Fibroblast of villous mesenchyme (primary cell): Measurements from ENCODE around the gene NFIA. TPM values are rescaled to one million over a fixed set of nuclear protein-coding genes. Genes with fewer than 3 reads are reported as not detected.
"Not testable (repeated sequence)": the region's sequence is repeated elsewhere in the genome, so short reads cannot be mapped to it uniquely, and the experiment has no call there.

Source experiments
- DNase-seq: peaks from one replicate; pipeline ENCODE4 v3.0.0-alpha.2; 2010; ENCODE audit warnings: low read depth
- H3K4me3 ChIP-seq: 2 replicates; pipeline ENCODE4 v1.5.1; 2011; ENCODE audit warnings: low read depth, mild to moderate bottlenecking, low read length
- CTCF ChIP-seq: IDR thresholded peaks from 2 replicates; pipeline ENCODE4 v1.5.1; 2012; ENCODE audit warnings: low read depth, mild to moderate bottlenecking, low read length; ENCODE audit not compliant: insufficient read depth
- total RNA-seq: library from RNA; depleted of rRNA; stranded (reverse); fragments of >200 nt; gene quantifications from 2 replicates; pipeline ENCODE4 v1.2.3, GENCODE V29; 2012

Gene NFIA
- total RNA-seq, 1 donor, result 10.4 TPM

GRCh38 chr1:61459345-61459744, 377.0 kb downstream of the NFIA start:
- no peak for DNase-seq
- no peak overlapping the region for H3K4me3 ChIP-seq
- no peak for TF ChIP-seq CTCF

- no peak overlapping the region for H3K4me3 ChIP-seq
- no peak for TF ChIP-seq CTCF
Observed at GRCh38 chr1:61460191-61460590, 377.8 kb downstream of the NFIA start.

GRCh38 chr1:61461406-61462384, 379.3 kb downstream of the NFIA start:
- no peak for DNase-seq
- TF ChIP-seq CTCF, result no peak
- H3K4me3 ChIP-seq, result no peak overlapping the region

More at GRCh38 chr1:61460191-61460590, 377.8 kb downstream of the NFIA start:
- no peak for DNase-seq

- no peak for DNase-seq
- H3K4me3 ChIP-seq, result no peak overlapping the region
- no peak for TF ChIP-seq CTCF
Observed at GRCh38 chr1:61462628-61463027, 380.3 kb downstream of the NFIA start.

GRCh38 chr1:61463220-61463619, 380.9 kb downstream of the NFIA start:
- H3K4me3 ChIP-seq, result no peak overlapping the region
- no peak for TF ChIP-seq CTCF
- no peak for DNase-seq

- DNase-seq, result not testable (repeated sequence)
Observed at GRCh38 chr1:61467836-61468235, 385.5 kb downstream of the NFIA start.

GRCh38 chr1:61469365-61469764, 387.0 kb downstream of the NFIA start:
- H3K4me3 ChIP-seq, result no peak overlapping the region
- DNase-seq, result no peak
- TF ChIP-seq CTCF, result no peak

More at GRCh38 chr1:61467836-61468235, 385.5 kb downstream of the NFIA start:
- not testable (repeated sequence) for H3K4me3 ChIP-seq
